Kidney (tissue), 14 donors: ENCODE measurements around the gene USP6. TPM values are rescaled to one million over a fixed set of nuclear protein-coding genes. Genes with fewer than 3 reads are reported as not detected.

Experiments used
- DNase-seq, 5 donors: peaks; one replicate each; pipeline ENCODE4 v3.0.0-alpha.2; 2013 to 2020
- FAIRE-seq: peaks from 2 replicates; lab custom pipeline; 2012; peaks lifted over from hg19 to GRCh38; lab: Jason Lieb, UNC
- H3K27ac ChIP-seq, 2 donors: one replicate each; pipeline ENCODE4 v1.7.0; 2013; ENCODE audit warnings: low read depth in 2 of 2, low read length in 2 of 2, inconsistent platforms in 1 of 2
- H3K27me3 ChIP-seq: one replicate; pipeline ENCODE4 v1.7.1; 2013; ENCODE audit warnings: low read length, inconsistent platforms; ENCODE audit not compliant: control insufficient read depth, insufficient read depth
- H3K36me3 ChIP-seq, 3 donors: one replicate each; pipeline versions ENCODE4 v1.7.0 to v1.7.1; 2013; ENCODE audit warnings: low read length in 3 of 3, control low read depth in 1 of 3, inconsistent platforms in 1 of 3; ENCODE audit not compliant: insufficient read depth in 3 of 3, control insufficient read depth in 2 of 3
- H3K4me1 ChIP-seq, 3 donors: one replicate each; pipeline versions ENCODE4 v1.7.0 to v1.7.1; 2013; ENCODE audit warnings: low read length in 3 of 3, inconsistent platforms in 1 of 3, low read depth in 1 of 3; ENCODE audit not compliant: control insufficient read depth in 2 of 3, insufficient read depth in 2 of 3
- H3K4me3 ChIP-seq, 3 donors: one replicate each; pipeline versions ENCODE4 v1.7.0 to v1.8.1; 2013; ENCODE audit warnings: low read length in 3 of 3, control low read depth in 1 of 3, inconsistent platforms in 1 of 3
- H3K9ac ChIP-seq, 3 donors: one replicate each; pipeline versions ENCODE4 v1.7.0 to v1.7.1; 2013; ENCODE audit warnings: low read length in 3 of 3, control low read depth in 1 of 3, inconsistent platforms in 1 of 3
- H3K9me3 ChIP-seq, 3 donors: one replicate each; pipeline versions ENCODE4 v1.7.0 to v1.7.1; 2013; ENCODE audit warnings: low read length in 3 of 3, control low read depth in 1 of 3, inconsistent platforms in 1 of 3; ENCODE audit not compliant: control insufficient read depth in 2 of 3, insufficient read depth in 1 of 3
- CTCF ChIP-seq: IDR thresholded peaks from 3 replicates; pipeline ENCODE4 v1.5.1; 2012; ENCODE audit warnings: mild to moderate bottlenecking, moderate library complexity, borderline replicate concordance; ENCODE audit not compliant: insufficient read depth; ENCODE audit errors: extremely low read depth
- intact Hi-C: fragments of 100-400 bp; cut with DNase I; formaldehyde crosslinking; loops from one replicate; pipeline ENCODE4 v1.11.1; 2022
- polyA plus RNA-seq: library from polyadenylated mRNA; stranded (reverse); fragments of 350-450 nt; fragmentation: Illumina TruSeq; extraction: RNeasy Lipid Tissue Mini Kit (QIAGEN cat#74804); gene quantifications from one replicate; pipeline ENCODE4 v1.2.3, GENCODE V29; 2014; ENCODE audit warnings: low read depth, low replicate concordance; ENCODE audit not compliant: insufficient read depth
- total RNA-seq: library from RNA; stranded (reverse); fragmentation: NEBNext Ultra II Directional; extraction: Animal tissue kit (Norgen Biotek cat#: 25700); gene quantifications from one replicate; pipeline ENCODE4 v1.2.1, GENCODE V29; 2021
- donor health status: control.
- donor health status: control.
- donor health status: control.
- donor health status: control.
- donor health status: control.
- donor health status: DM: yes; HTN: yes; CAD: no.
- donor health status: Normal renal cell carcinoma (clear cell type).

Gene USP6
- total and polyA plus RNA-seq, 2 donors from 2014 or later, result 0.06 to 0.19 TPM

GRCh38 chr17:5092218-5093010 is 23.4 kb upstream of the USP6 start:
- Histone ChIP-seq H3K4me3 (peak overlapping the region in 1 of 3 donors; percentile 1), H3K4me1 (no peaks in the 10 kb centered on the region), H3K27ac (no peak overlapping the region), H3K36me3 (peaks cover 12 to 49% (median 26%) of the 10 kb centered on the region in 3 donors), H3K27me3 (no peaks in the 10 kb centered on the region), H3K9me3 (peaks cover 2 to 95% (median 41%) of the 10 kb centered on the region in 3 donors), H3K9ac (no peak overlapping the region)
- no peak for TF ChIP-seq CTCF
- intact Hi-C loops, result loop anchor here (5.0 kb wide), 1 partner anchor 90 kb away; no protein-coding TSS in a partner anchor
- FAIRE-seq, result no peak
- no peak for DNase-seq

- no peak for FAIRE-seq
- Histone ChIP-seq H3K27ac (no peak overlapping the region), H3K36me3 (peaks cover under 1 to 12% (median 3%) of the 10 kb centered on the region in 3 donors), H3K4me1 (no peaks in the 10 kb centered on the region), H3K9me3 (peaks cover 2 to 68% (median 22%) of the 10 kb centered on the region in 3 donors), H3K9ac (no peak overlapping the region), H3K27me3 (no peaks in the 10 kb centered on the region), H3K4me3 (peak overlapping the region; percentile 64 to 84 (median 70))
- no peak for TF ChIP-seq CTCF
- intact Hi-C loops, result no loop called here
- peak in 1 of 5 donors; percentile 16 for DNase-seq
Observed at GRCh38 chr17:5096731-5097100, 19.1 kb upstream of the USP6 start.

GRCh38 chr17:5097101-5097834 is 18.6 kb upstream of the USP6 start:
- intact Hi-C loops, result no loop called here
- FAIRE-seq, result no peak
- peak; percentile 89 to 94 (median 89) for DNase-seq
- H3K27me3 ChIP-seq, result no peaks in the 10 kb centered on the region
- peak overlapping the region; percentile 26 to 72 (median 38) for H3K9ac ChIP-seq
- no peak for TF ChIP-seq CTCF
- H3K4me3 ChIP-seq, result peak overlapping the region; percentile 64 to 84 (median 70)
- H3K36me3 ChIP-seq, result peaks cover 0 to 6% (median 0%) of the 10 kb centered on the region in 3 donors
- peaks cover 2 to 62% (median 17%) of the 10 kb centered on the region in 3 donors for H3K9me3 ChIP-seq
- no peak overlapping the region for H3K27ac ChIP-seq
- H3K4me1 ChIP-seq, result no peaks in the 10 kb centered on the region
